WI38 (cell line): ENCODE data around the gene YTHDF2.

Experiments used
- H3K4me3 ChIP-seq: 2 replicates; pipeline ENCODE4 v1.5.1; 2011; ENCODE audit warnings: low read depth, mild to moderate bottlenecking, control low read depth, low read length
- TF ChIP-seq, protein P1 (sequence below): IDR thresholded peaks from 2 replicates; pipeline ENCODE4 v1.5.1; 2012; ENCODE audit warnings: low read depth, mild to moderate bottlenecking, control low read depth, low read length

Gene YTHDF2

DNA sequence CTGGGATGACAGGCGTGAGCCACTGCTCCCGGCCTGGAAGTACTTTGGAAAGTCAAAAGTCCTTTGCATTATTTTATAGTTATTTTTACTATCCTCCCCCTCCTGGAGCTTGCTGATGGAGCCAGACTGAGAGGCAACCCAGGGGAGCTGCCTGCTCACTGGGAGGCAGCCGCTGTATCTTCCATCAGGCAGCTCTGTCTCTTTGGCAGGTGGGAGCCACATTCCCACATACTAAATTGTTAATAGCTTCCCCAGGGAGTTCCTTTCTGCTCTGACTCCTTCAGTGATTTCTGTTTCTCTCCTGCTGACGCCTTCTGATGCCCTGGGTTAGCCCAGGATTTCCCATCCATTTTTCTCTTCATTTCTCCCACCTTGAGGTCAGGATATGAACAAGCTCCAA lies 70.3 kb downstream of the YTHDF2 start:
- no peak overlapping the region for H3K4me3 ChIP-seq
- TF ChIP-seq, protein P1, sequence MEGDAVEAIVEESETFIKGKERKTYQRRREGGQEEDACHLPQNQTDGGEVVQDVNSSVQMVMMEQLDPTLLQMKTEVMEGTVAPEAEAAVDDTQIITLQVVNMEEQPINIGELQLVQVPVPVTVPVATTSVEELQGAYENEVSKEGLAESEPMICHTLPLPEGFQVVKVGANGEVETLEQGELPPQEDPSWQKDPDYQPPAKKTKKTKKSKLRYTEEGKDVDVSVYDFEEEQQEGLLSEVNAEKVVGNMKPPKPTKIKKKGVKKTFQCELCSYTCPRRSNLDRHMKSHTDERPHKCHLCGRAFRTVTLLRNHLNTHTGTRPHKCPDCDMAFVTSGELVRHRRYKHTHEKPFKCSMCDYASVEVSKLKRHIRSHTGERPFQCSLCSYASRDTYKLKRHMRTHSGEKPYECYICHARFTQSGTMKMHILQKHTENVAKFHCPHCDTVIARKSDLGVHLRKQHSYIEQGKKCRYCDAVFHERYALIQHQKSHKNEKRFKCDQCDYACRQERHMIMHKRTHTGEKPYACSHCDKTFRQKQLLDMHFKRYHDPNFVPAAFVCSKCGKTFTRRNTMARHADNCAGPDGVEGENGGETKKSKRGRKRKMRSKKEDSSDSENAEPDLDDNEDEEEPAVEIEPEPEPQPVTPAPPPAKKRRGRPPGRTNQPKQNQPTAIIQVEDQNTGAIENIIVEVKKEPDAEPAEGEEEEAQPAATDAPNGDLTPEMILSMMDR, result no peak

- no peak overlapping the region for H3K4me3 ChIP-seq
- TF ChIP-seq, protein P1, result no peak
Observed at GRCh38 chr1:28807986-28808385, 71.2 kb downstream of the YTHDF2 start.

DNA sequence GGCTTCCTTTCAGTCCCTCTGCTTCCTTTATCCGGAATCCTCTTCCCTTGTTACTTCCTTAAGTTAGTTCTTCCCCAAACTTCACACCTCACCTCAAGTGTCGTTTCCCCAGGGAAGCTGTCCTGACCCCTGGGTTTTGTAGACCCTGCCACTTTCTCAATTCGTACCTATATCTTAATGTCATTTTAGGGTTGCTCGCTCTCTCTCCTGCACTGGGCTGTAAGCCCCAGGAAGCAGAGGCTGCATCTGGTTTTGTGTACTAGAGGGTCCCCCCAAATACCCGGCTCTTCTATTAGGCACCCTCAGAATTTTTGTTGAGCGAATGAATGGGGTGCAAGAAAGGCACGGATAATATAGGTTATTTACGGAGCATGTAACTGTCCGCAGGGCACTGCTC lies 74.6 kb downstream of the YTHDF2 start:
- no peak overlapping the region for H3K4me3 ChIP-seq
- TF ChIP-seq, protein P1, result no peak

- TF ChIP-seq, protein P1, result no peak
- no peak within 1 kb of the TSS for H3K4me3 ChIP-seq
Observed at GRCh38 chr1:28811766-28812668, 75.3 kb downstream of the YTHDF2 start, which contains the start of gene OPRD1. TSS of gene OPRD1 (plus strand) at chr1:28812170. CDS start at chr1:28812384, 214 bp downstream.

DNA sequence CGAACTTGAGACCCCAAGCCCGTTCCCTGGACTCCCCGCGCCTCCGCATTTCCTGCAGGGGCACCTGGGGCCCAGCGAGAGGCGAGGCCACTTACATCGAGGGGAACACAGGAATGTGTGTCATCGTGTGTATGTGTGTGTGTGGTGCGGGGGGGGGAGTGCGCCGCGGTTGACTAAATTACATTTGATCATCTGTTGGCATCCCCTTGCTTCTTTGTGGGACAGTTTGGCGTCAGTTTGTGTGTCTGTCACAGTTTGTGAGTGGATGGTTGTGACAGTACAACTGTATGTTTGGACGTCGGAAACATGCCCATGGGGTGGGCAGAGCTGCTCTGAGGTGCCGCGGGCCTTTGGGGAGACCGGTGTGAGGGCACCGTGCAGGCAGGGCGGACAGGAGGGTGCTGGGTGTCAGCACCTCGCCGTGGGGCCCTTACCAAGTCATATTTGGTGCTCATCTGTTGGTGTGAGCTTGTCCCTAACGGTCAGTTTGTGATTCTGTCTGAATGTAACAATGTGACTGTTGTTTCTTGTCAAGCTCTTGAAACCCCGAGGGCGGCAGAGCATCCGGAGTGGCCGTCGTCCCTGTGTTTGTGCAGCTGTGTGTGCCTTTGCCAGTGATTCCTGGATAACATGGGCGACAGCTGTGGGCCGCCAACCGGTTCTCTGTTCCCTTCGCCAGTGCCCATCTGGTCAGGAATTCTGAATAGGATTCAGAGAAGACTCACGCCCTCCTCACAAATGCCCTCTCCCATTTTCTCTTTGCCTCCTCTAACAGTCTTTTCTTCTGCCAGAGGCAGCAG lies 76.1 kb downstream of the YTHDF2 start:
- TF ChIP-seq, protein P1, result no peak
- no peak overlapping the region for H3K4me3 ChIP-seq

GRCh38 chr1:28813931-28814465 lies 77.3 kb downstream of the YTHDF2 start:
- no peak overlapping the region for H3K4me3 ChIP-seq
- TF ChIP-seq, protein P1, result no peak
